NCI-H1092 (cell line): ENCODE data around the gene SORBS1.

ENCODE experiments used
- DNase-seq: peaks from one replicate; lab custom pipeline; 2025; lab: John Stamatoyannopoulos, UW

The SORBS1 gene

GRCh38 chr10:95539560-95540284 is 21.4 kb downstream of the SORBS1 start:
- DNase-seq, result no peak

GRCh38 chr10:95538412-95538811 is 22.8 kb downstream of the SORBS1 start:
- no peak for DNase-seq

- no peak for DNase-seq
Measured at GRCh38 chr10:95537542-95537927, 23.6 kb downstream of the SORBS1 start.

- no peak for DNase-seq
Measured at GRCh38 chr10:95536894-95537541, 24.2 kb downstream of the SORBS1 start.

- DNase-seq, result no peak
Measured at GRCh38 chr10:95536017-95536416, 25.2 kb downstream of the SORBS1 start.

GRCh38 chr10:95535526-95535925 is 25.6 kb downstream of the SORBS1 start:
- no peak for DNase-seq

- no peak for DNase-seq
Measured at GRCh38 chr10:95533590-95533989, 27.6 kb downstream of the SORBS1 start.

- no peak for DNase-seq
Measured at GRCh38 chr10:95532536-95532935, 28.6 kb downstream of the SORBS1 start.

GRCh38 chr10:95531994-95532399 is 29.2 kb downstream of the SORBS1 start:
- DNase-seq, result no peak

GRCh38 chr10:95531058-95531809 is 29.9 kb downstream of the SORBS1 start:
- no peak for DNase-seq

- DNase-seq, result no peak
Measured at GRCh38 chr10:95530561-95530960, 30.6 kb downstream of the SORBS1 start.

- DNase-seq, result no peak
Measured at GRCh38 chr10:95530029-95530428, 31.1 kb downstream of the SORBS1 start.

GRCh38 chr10:95526044-95526443 is 35.1 kb downstream of the SORBS1 start:
- DNase-seq, result no peak

- DNase-seq, result no peak
Measured at GRCh38 chr10:95525033-95525418, 36.1 kb downstream of the SORBS1 start.

GRCh38 chr10:95524358-95525032 is 36.7 kb downstream of the SORBS1 start:
- DNase-seq, result no peak

- no peak for DNase-seq
Measured at GRCh38 chr10:95522117-95522516, 39.1 kb downstream of the SORBS1 start.

- DNase-seq, result no peak
Measured at GRCh38 chr10:95520617-95521016, 40.6 kb downstream of the SORBS1 start.

GRCh38 chr10:95518455-95519452 is 42.4 kb downstream of the SORBS1 start:
- no peak for DNase-seq

- DNase-seq, result no peak
Measured at GRCh38 chr10:95517536-95518454, 43.4 kb downstream of the SORBS1 start.

GRCh38 chr10:95516774-95517373 is 44.3 kb downstream of the SORBS1 start:
- no peak for DNase-seq
